ENCODE data around the gene FANCE. TPM values are rescaled to one million over a fixed set of nuclear protein-coding genes. Genes with fewer than 3 reads are reported as not detected.

FANCE gene
- total and polyA plus RNA-seq, 2 experiments from 2014 or later: 5.4 to 25.5 TPM

DNA sequence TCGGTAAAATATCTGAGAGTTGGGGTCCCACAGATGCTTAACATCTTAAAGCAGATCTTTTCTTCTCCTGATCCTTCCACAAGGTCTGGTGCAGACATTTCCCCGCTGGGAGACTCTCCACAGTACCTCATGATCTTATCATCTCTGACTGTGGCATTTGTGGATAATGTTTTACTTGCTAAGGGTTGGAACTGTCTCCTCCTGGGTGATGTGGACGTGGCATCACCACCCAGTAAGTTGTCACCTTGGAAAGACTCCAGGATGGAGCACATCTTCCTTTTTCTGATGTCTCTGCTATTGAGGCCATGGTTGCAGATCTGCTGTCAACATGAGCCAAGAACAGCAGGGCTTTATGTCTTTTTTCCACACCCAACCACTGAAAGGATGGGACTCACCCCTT is 42.0 kb upstream of the FANCE start:
- Histone ChIP-seq H3K4me2 (no peak overlapping the region), H3K4me1 (ENCODE audit: insufficient read depth) (no peaks in the 10 kb centered on the region), H3K36me3 (ENCODE audit: insufficient read depth) (no peaks in the 10 kb centered on the region), H3F3A (replicated peaks; ENCODE audit: low read depth) (no peaks in the 10 kb centered on the region), H4K20me1 (replicated peaks; ENCODE audit: insufficient read depth) (no peaks in the 10 kb centered on the region), H3K27ac (ENCODE audit: low read depth) (no peak overlapping the region), H3K79me2 (replicated peaks; ENCODE audit: insufficient read depth) (no peaks in the 10 kb centered on the region), H3K4me3 (no peak overlapping the region), H3K27me3 (ENCODE audit: insufficient read depth) (no peaks in the 10 kb centered on the region), H2AFZ (no peak overlapping the region), H3K9me2 (ENCODE audit: insufficient read depth) (0 out of 2 replicates have a peak, but pooled peaks cover 4% of the 10 kb centered on the region)
- Mint-ChIP-seq H3K9me3 (no peaks in the 10 kb centered on the region), H3K4me3 (no peak overlapping the region), H3K27me3 (ENCODE audit: insufficient read depth, low read depth, poor library complexity) (peaks cover 14% of the 10 kb centered on the region), H3K27ac (no peak overlapping the region), H3K36me3 (ENCODE audit: low read depth) (no peaks in the 10 kb centered on the region; the same call in 2 of the 3 replicates), H3K4me1 (peaks cover 10% of the 10 kb centered on the region)
- no peak for ATAC-seq
- DNase-seq (ENCODE audit: low spot score): no peak
- TF ChIP-seq, protein P1, sequence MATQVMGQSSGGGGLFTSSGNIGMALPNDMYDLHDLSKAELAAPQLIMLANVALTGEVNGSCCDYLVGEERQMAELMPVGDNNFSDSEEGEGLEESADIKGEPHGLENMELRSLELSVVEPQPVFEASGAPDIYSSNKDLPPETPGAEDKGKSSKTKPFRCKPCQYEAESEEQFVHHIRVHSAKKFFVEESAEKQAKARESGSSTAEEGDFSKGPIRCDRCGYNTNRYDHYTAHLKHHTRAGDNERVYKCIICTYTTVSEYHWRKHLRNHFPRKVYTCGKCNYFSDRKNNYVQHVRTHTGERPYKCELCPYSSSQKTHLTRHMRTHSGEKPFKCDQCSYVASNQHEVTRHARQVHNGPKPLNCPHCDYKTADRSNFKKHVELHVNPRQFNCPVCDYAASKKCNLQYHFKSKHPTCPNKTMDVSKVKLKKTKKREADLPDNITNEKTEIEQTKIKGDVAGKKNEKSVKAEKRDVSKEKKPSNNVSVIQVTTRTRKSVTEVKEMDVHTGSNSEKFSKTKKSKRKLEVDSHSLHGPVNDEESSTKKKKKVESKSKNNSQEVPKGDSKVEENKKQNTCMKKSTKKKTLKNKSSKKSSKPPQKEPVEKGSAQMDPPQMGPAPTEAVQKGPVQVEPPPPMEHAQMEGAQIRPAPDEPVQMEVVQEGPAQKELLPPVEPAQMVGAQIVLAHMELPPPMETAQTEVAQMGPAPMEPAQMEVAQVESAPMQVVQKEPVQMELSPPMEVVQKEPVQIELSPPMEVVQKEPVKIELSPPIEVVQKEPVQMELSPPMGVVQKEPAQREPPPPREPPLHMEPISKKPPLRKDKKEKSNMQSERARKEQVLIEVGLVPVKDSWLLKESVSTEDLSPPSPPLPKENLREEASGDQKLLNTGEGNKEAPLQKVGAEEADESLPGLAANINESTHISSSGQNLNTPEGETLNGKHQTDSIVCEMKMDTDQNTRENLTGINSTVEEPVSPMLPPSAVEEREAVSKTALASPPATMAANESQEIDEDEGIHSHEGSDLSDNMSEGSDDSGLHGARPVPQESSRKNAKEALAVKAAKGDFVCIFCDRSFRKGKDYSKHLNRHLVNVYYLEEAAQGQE (IDR thresholded peaks at IDR 0.05; ENCODE audit: unreplicated experiment): no peak
- TF ChIP-seq, protein P2, sequence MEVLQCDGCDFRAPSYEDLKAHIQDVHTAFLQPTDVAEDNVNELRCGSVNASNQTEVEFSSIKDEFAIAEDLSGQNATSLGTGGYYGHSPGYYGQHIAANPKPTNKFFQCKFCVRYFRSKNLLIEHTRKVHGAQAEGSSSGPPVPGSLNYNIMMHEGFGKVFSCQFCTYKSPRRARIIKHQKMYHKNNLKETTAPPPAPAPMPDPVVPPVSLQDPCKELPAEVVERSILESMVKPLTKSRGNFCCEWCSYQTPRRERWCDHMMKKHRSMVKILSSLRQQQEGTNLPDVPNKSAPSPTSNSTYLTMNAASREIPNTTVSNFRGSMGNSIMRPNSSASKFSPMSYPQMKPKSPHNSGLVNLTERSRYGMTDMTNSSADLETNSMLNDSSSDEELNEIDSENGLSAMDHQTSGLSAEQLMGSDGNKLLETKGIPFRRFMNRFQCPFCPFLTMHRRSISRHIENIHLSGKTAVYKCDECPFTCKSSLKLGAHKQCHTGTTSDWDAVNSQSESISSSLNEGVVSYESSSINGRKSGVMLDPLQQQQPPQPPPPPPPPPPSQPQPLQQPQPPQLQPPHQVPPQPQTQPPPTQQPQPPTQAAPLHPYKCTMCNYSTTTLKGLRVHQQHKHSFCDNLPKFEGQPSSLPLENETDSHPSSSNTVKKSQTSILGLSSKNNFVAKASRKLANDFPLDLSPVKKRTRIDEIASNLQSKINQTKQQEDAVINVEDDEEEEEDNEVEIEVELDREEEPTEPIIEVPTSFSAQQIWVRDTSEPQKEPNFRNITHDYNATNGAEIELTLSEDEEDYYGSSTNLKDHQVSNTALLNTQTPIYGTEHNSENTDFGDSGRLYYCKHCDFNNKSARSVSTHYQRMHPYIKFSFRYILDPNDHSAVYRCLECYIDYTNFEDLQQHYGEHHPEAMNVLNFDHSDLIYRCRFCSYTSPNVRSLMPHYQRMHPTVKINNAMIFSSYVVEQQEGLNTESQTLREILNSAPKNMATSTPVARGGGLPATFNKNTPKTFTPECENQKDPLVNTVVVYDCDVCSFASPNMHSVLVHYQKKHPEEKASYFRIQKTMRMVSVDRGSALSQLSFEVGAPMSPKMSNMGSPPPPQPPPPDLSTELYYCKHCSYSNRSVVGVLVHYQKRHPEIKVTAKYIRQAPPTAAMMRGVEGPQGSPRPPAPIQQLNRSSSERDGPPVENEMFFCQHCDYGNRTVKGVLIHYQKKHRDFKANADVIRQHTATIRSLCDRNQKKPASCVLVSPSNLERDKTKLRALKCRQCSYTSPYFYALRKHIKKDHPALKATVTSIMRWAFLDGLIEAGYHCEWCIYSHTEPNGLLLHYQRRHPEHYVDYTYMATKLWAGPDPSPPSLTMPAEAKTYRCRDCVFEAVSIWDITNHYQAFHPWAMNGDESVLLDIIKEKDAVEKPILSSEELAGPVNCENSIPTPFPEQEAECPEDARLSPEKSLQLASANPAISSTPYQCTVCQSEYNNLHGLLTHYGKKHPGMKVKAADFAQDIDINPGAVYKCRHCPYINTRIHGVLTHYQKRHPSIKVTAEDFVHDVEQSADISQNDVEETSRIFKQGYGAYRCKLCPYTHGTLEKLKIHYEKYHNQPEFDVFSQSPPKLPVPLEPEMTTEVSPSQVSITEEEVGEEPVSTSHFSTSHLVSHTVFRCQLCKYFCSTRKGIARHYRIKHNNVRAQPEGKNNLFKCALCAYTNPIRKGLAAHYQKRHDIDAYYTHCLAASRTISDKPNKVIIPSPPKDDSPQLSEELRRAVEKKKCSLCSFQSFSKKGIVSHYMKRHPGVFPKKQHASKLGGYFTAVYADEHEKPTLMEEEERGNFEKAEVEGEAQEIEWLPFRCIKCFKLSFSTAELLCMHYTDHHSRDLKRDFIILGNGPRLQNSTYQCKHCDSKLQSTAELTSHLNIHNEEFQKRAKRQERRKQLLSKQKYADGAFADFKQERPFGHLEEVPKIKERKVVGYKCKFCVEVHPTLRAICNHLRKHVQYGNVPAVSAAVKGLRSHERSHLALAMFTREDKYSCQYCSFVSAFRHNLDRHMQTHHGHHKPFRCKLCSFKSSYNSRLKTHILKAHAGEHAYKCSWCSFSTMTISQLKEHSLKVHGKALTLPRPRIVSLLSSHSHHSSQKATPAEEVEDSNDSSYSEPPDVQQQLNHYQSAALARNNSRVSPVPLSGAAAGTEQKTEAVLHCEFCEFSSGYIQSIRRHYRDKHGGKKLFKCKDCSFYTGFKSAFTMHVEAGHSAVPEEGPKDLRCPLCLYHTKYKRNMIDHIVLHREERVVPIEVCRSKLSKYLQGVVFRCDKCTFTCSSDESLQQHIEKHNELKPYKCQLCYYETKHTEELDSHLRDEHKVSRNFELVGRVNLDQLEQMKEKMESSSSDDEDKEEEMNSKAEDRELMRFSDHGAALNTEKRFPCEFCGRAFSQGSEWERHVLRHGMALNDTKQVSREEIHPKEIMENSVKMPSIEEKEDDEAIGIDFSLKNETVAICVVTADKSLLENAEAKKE (CRISPR knock-in tag; IDR thresholded peaks at IDR 0.05): no peak
- no peak for TF ChIP-seq ZNF114 (CRISPR knock-in tag; IDR thresholded peaks at IDR 0.05)
- no peak for TF ChIP-seq POLR2AphosphoS5 (IDR thresholded peaks at IDR 0.05; ENCODE audit: low read depth)
- TF ChIP-seq, protein P3, sequence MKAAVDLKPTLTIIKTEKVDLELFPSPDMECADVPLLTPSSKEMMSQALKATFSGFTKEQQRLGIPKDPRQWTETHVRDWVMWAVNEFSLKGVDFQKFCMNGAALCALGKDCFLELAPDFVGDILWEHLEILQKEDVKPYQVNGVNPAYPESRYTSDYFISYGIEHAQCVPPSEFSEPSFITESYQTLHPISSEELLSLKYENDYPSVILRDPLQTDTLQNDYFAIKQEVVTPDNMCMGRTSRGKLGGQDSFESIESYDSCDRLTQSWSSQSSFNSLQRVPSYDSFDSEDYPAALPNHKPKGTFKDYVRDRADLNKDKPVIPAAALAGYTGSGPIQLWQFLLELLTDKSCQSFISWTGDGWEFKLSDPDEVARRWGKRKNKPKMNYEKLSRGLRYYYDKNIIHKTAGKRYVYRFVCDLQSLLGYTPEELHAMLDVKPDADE (IDR thresholded peaks at IDR 0.05): no peak
- TF ChIP-seq EZH2 (IDR thresholded peaks at IDR 0.05; ENCODE audit: low read depth, unreplicated experiment): no peak
- TF ChIP-seq STAT1 (IDR thresholded peaks at IDR 0.05; ENCODE audit: unreplicated experiment): no peak
- TF ChIP-seq JUNB (IDR thresholded peaks at IDR 0.05; ENCODE audit: unreplicated experiment): no peak
- TF ChIP-seq EZH2phosphoT487 (IDR thresholded peaks at IDR 0.05; ENCODE audit: unreplicated experiment): no peak
